HUES64 (cell line): ENCODE measurements around the gene DONSON.

Experiments
- H3K27ac ChIP-seq: 2 replicates; pipeline ENCODE4 v1.7.0; 2013; ENCODE audit warnings: low read depth, low read length, inconsistent platforms
- H3K27me3 ChIP-seq: 2 replicates; pipeline ENCODE4 v1.6.1; 2013; ENCODE audit warnings: mild to moderate bottlenecking, low read length; ENCODE audit not compliant: insufficient read depth
- H3K36me3 ChIP-seq: 2 replicates; pipeline ENCODE4 v1.6.1; 2013; ENCODE audit warnings: mild to moderate bottlenecking, low read length; ENCODE audit not compliant: insufficient read depth
- H3K4me1 ChIP-seq: 2 replicates; pipeline ENCODE4 v1.6.1; 2013; ENCODE audit warnings: mild to moderate bottlenecking, low read length, moderate library complexity; ENCODE audit not compliant: insufficient read depth
- H3K4me3 ChIP-seq: 2 replicates; pipeline ENCODE4 v1.5.1; 2013; ENCODE audit warnings: mild to moderate bottlenecking, low read length, moderate library complexity
- H3K9ac ChIP-seq: 2 replicates; pipeline ENCODE4 v1.6.1; 2013; ENCODE audit warnings: mild to moderate bottlenecking, low read depth, low read length
- H3K9me3 ChIP-seq: 2 replicates; pipeline ENCODE4 v1.6.1; 2013; ENCODE audit warnings: low read depth, low read length; ENCODE audit not compliant: insufficient read depth
- whole genome bisulfite sequencing: fragments of 150-250, 120-280 bp; methylation state at CpG from one replicate; pipeline ENCODE4 v1.1.7; 2013; ENCODE audit warnings: missing lambda C conversion rate; 5-methylcytosine and 5-hydroxymethylcytosine counted together

DONSON gene

DNA sequence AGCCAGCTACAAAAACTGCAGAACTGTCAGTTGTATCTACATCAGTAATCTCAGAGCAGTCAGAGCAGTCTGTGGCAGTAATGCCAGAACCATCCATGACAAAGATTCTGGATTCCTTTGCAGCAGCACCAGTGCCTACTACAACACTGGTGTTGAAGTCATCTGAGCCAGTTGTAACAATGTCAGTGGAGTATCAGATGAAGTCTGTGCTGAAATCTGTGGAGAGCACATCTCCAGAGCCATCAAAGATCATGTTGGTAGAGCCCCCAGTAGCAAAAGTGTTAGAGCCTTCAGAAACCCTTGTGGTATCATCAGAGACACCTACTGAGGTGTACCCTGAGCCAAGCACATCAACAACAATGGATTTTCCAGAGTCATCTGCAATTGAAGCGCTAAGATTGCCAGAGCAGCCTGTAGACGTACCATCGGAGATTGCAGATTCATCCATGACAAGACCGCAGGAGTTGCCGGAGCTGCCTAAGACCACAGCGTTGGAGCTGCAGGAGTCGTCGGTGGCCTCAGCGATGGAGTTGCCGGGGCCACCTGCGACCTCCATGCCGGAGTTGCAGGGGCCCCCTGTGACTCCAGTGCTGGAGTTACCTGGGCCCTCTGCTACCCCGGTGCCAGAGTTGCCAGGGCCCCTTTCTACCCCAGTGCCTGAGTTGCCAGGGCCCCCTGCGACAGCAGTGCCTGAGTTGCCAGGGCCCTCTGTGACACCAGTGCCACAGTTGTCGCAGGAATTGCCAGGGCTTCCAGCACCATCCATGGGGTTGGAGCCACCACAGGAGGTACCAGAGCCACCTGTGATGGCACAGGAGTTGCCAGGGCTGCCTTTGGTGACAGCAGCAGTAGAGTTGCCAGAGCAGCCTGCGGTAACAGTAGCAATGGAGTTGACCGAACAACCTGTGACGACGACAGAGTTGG lies 38.4 kb downstream of the DONSON start:
- Histone ChIP-seq H3K27me3 (no peaks in the 10 kb centered on the region), H3K4me1 (peaks cover 6% of the 10 kb centered on the region; the same call in 1 of the 2 replicates), H3K9me3 (no peaks in the 10 kb centered on the region), H3K27ac (no peak overlapping the region), H3K36me3 (peaks cover 91% of the 10 kb centered on the region), H3K9ac (no peak overlapping the region), H3K4me3 (no peak overlapping the region)
- 96% methylated on average over 19 of the region's 19 CpGs for WGBS

- 92% methylated on average over 3 of the region's 3 CpGs for WGBS
- peak overlapping the region; percentile 96; the same call in 1 of the 2 replicates for H3K4me3 ChIP-seq
These were observed 42.4 kb downstream of the DONSON start for GRCh38 chr21:33546086-33546485.

DNA sequence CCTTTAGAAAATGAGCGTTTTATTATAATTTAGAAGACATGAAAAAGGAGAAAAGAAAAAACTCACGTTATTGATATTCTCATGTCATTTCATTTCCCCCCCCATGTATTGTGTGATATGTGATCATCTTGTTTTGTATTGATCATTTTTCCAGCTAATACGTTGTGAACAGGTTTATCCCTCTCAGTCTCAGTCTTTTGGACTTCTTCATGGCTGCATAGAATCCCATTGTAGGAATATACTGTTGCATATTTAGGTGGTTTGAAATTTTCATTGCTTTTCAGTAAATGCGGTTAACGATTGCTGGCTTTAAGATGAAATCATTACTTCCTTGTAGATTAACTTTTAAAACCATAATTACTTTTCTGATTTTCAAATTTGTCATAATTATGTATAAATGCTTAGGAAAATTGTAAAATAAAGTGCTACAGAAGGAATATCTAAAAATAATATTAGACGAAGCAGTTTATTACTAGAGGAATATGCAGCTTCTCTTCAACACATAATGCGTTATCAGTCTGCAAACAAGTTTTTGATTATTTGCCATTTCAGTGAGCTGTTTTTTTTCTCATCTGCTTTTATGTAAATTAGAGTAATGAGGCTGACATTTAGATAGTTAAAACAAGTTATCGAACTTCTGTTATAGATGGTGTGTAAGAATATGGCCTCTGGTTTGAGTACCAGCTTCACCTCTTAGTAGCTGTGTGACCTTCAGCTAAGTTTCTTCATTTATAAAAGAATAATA lies 43.9 kb downstream of the DONSON start:
- Histone ChIP-seq H3K4me3 (peak overlapping the region; percentile 96), H3K9me3 (no peaks in the 10 kb centered on the region), H3K27me3 (no peaks in the 10 kb centered on the region), H3K27ac (no peak overlapping the region), H3K36me3 (peaks cover 46% of the 10 kb centered on the region), H3K4me1 (peaks cover 23% of the 10 kb centered on the region), H3K9ac (peak overlapping the region; percentile 98; the same call in 1 of the 2 replicates)
- WGBS = 57% methylated on average over 6 of the region's 8 CpGs

More at GRCh38 chr21:33546086-33546485, 42.4 kb downstream of the DONSON start:
- peaks cover 15% of the 10 kb centered on the region; the same call in 1 of the 2 replicates for H3K4me1 ChIP-seq
- peaks cover 52% of the 10 kb centered on the region for H3K36me3 ChIP-seq
- H3K27ac ChIP-seq = no peak overlapping the region
- H3K9ac ChIP-seq = no peak overlapping the region
- H3K27me3 ChIP-seq = no peaks in the 10 kb centered on the region
- no peaks in the 10 kb centered on the region for H3K9me3 ChIP-seq

- peaks cover 23% of the 10 kb centered on the region for H3K4me1 ChIP-seq
- peak overlapping the region; percentile 98 for H3K9ac ChIP-seq
- H3K36me3 ChIP-seq = peaks cover 45% of the 10 kb centered on the region
- H3K27me3 ChIP-seq = no peaks in the 10 kb centered on the region
- no peaks in the 10 kb centered on the region for H3K9me3 ChIP-seq
- peak overlapping the region; percentile 96 for H3K4me3 ChIP-seq
- H3K27ac ChIP-seq = peak overlapping the region; percentile 99
- under 1% methylated on average over 26 of the region's 26 CpGs for WGBS
These were observed 44.9 kb downstream of the DONSON start for GRCh38 chr21:33543505-33544129.

- H3K9ac ChIP-seq = peak within 1 kb of the TSS; percentile 98
- H3K9me3 ChIP-seq = no peaks in the 10 kb centered on the region
- peak within 1 kb of the TSS; percentile 99 for H3K27ac ChIP-seq
- no peaks in the 10 kb centered on the region for H3K27me3 ChIP-seq
- peak within 1 kb of the TSS; percentile 96 for H3K4me3 ChIP-seq
- peaks cover 23% of the 10 kb centered on the region for H3K4me1 ChIP-seq
- peaks cover 45% of the 10 kb centered on the region for H3K36me3 ChIP-seq
- WGBS = under 1% methylated on average over 57 of the region's 57 CpGs
These were observed 45.6 kb downstream of the DONSON start, which contains the start of gene SON for GRCh38 chr21:33542640-33543504. SON (plus strand) TSS chr21:33543038; CDS start chr21:33543093, 55 bp downstream.

GRCh38 chr21:33541756-33542639 lies 46.5 kb downstream of the DONSON start, which contains the start of gene GART:
GART (minus strand) TSS chr21:33542117; CDS start chr21:33539315, 2,802 bp downstream.
- Histone ChIP-seq H3K4me3 (peak within 1 kb of the TSS; percentile 96), H3K27ac (peak within 1 kb of the TSS; percentile 99), H3K36me3 (peaks cover 47% of the 10 kb centered on the region), H3K9ac (peak within 1 kb of the TSS; percentile 98), H3K27me3 (no peaks in the 10 kb centered on the region), H3K9me3 (no peaks in the 10 kb centered on the region), H3K4me1 (peaks cover 23% of the 10 kb centered on the region)
- WGBS = under 1% methylated on average over 55 of the region's 56 CpGs

- no peaks in the 10 kb centered on the region for H3K27me3 ChIP-seq
- peak overlapping the region; percentile 96 for H3K4me3 ChIP-seq
- H3K4me1 ChIP-seq = peaks cover 23% of the 10 kb centered on the region
- H3K9me3 ChIP-seq = no peaks in the 10 kb centered on the region
- 39% methylated on average over 17 of the region's 19 CpGs for WGBS
- H3K36me3 ChIP-seq = peaks cover 47% of the 10 kb centered on the region
- peak overlapping the region; percentile 98 for H3K9ac ChIP-seq
- peak overlapping the region; percentile 99 for H3K27ac ChIP-seq
These were observed 47.3 kb downstream of the DONSON start for GRCh38 chr21:33541105-33541711.

DNA sequence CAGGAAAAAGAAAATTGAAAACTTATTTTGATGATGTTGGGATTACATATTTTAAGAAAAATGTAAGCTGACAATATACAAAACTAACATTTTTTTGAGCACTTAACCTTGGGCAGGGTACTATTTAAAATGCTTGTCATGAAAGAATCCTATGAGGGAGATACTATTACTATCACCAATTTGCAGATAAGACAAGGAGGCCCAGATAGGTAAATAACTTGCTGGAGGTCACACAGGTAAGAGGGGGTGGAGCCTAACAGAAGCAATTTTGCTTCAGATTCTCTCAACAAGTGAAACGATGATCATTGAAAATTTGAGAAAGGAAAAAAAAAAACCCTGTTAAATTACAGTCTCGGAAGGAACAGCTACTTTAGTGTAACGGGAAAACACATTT lies 47.8 kb downstream of the DONSON start:
- Histone ChIP-seq H3K4me1 (peaks cover 23% of the 10 kb centered on the region), H3K27ac (no peak overlapping the region), H3K4me3 (peak overlapping the region; percentile 96), H3K9ac (no peak overlapping the region), H3K27me3 (no peaks in the 10 kb centered on the region), H3K9me3 (no peaks in the 10 kb centered on the region), H3K36me3 (peaks cover 47% of the 10 kb centered on the region)
- 62% methylated on average over 2 of the region's 3 CpGs for WGBS

- Histone ChIP-seq H3K4me3 (no peak overlapping the region), H3K36me3 (peaks cover 58% of the 10 kb centered on the region), H3K4me1 (peaks cover 12% of the 10 kb centered on the region), H3K27me3 (no peaks in the 10 kb centered on the region), H3K27ac (no peak overlapping the region), H3K9me3 (no peaks in the 10 kb centered on the region), H3K9ac (no peak overlapping the region; the same call in 1 of the 2 replicates)
- 94% methylated on average over 3 of the region's 4 CpGs for WGBS
These were observed 48.9 kb downstream of the DONSON start for GRCh38 chr21:33539616-33540015.
